ENCODE measurements around the gene ODF2L. TPM values are rescaled to one million over a fixed set of nuclear protein-coding genes. Genes with fewer than 3 reads are reported as not detected.

Gene ODF2L
- total and polyA plus RNA-seq, 9 of the 15 experiments (the other 6 are each of a cell fraction or from before 2014, with no cell fraction given), result 2.2 to 6.0 (median 4.7) TPM

- H2AFZ ChIP-seq (ENCODE audit: low read depth, low read length), result no peak overlapping the region
- BruUV-seq (replicated peaks), result no TSS peak
- H3K4me2 ChIP-seq (ENCODE audit: insufficient read depth, low read length), result no peak overlapping the region
- ChIA-PET CTCF (ENCODE audit: low intra/inter-chr PET ratio) (no interaction called here), POLR2A (interaction anchor here (0.6 kb wide), 1 partner anchor 527 kb away, joined by 3 read pairs; no protein-coding TSS in a partner anchor)
- ATAC-seq (no peak), FAIRE-seq (no peak), DNase-seq (ENCODE audit: extremely low read depth in 1 of 4, low spot score in 3 of 4) (no peak)
- no peak for TF ChIP-seq ZC3H4 (CRISPR knock-in tag; IDR thresholded peaks at IDR 0.05; ENCODE audit: borderline replicate concordance)
- TF ChIP-seq, protein P1, sequence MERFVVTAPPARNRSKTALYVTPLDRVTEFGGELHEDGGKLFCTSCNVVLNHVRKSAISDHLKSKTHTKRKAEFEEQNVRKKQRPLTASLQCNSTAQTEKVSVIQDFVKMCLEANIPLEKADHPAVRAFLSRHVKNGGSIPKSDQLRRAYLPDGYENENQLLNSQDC (CRISPR knock-in tag; IDR thresholded peaks at IDR 0.05), result no peak
- TF ChIP-seq, protein P2, sequence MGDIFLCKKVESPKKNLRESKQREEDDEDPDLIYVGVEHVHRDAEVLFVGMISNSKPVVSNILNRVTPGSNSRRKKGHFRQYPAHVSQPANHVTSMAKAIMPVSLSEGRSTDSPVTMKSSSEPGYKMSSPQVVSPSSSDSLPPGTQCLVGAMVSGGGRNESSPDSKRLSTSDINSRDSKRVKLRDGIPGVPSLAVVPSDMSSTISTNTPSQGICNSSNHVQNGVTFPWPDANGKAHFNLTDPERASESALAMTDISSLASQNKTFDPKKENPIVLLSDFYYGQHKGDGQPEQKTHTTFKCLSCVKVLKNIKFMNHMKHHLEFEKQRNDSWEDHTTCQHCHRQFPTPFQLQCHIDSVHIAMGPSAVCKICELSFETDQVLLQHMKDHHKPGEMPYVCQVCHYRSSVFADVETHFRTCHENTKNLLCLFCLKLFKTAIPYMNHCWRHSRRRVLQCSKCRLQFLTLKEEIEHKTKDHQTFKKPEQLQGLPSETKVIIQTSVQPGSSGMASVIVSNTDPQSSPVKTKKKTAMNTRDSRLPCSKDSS (IDR thresholded peaks at IDR 0.05; ENCODE audit: low read depth, partially characterized antibody), result no peak
- TF ChIP-seq, protein P3, sequence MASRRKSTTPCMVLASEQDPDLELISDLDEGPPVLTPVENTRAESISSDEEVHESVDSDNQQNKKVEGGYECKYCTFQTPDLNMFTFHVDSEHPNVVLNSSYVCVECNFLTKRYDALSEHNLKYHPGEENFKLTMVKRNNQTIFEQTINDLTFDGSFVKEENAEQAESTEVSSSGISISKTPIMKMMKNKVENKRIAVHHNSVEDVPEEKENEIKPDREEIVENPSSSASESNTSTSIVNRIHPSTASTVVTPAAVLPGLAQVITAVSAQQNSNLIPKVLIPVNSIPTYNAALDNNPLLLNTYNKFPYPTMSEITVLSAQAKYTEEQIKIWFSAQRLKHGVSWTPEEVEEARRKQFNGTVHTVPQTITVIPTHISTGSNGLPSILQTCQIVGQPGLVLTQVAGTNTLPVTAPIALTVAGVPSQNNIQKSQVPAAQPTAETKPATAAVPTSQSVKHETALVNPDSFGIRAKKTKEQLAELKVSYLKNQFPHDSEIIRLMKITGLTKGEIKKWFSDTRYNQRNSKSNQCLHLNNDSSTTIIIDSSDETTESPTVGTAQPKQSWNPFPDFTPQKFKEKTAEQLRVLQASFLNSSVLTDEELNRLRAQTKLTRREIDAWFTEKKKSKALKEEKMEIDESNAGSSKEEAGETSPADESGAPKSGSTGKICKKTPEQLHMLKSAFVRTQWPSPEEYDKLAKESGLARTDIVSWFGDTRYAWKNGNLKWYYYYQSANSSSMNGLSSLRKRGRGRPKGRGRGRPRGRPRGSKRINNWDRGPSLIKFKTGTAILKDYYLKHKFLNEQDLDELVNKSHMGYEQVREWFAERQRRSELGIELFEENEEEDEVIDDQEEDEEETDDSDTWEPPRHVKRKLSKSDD (conservative IDR thresholded peaks at IDR 0.05; ENCODE audit: low read length), result no peak
- no peak for TF ChIP-seq TCF7 (IDR thresholded peaks at IDR 0.05; ENCODE audit: borderline replicate concordance)
- TF ChIP-seq SUPT5H (IDR thresholded peaks at IDR 0.05), result no peak
- no peak for TF ChIP-seq MCM3 (IDR thresholded peaks at IDR 0.05)
- TF ChIP-seq SMARCC2 (IDR thresholded peaks at IDR 0.05; ENCODE audit: low read depth), result no peak
- no peak for TF ChIP-seq ZBTB11 (CRISPR knock-in tag; IDR thresholded peaks at IDR 0.05)
- H3K4me3 ChIP-seq, result no peak overlapping the region
- no peak overlapping the region for H3K27ac ChIP-seq (ENCODE audit: extremely low read depth, low read depth, low read length)
- H3K4me1 ChIP-seq (replicated peaks in 1 of 2; ENCODE audit: control insufficient read depth in 2 of 2, insufficient read depth in 2 of 2, low read length in 2 of 2), result no peaks in the 10 kb centered on the region
- no peaks in the 10 kb centered on the region for H3K9me1 ChIP-seq (ENCODE audit: control insufficient read depth, insufficient read depth, low read length)
- H3K27me3 ChIP-seq (ENCODE audit: control insufficient read depth in 2 of 2, insufficient read depth in 2 of 2, low read length in 2 of 2), result no peaks in the 10 kb centered on the region
- no peaks in the 10 kb centered on the region for H4K20me1 ChIP-seq (replicated peaks; ENCODE audit: control insufficient read depth, insufficient read depth, low read length)
- intact Hi-C loops (cut with micrococcal nuclease), result no loop called here
- H3K9ac ChIP-seq (ENCODE audit: insufficient read depth in 1 of 2, low read depth in 2 of 2, low read length in 2 of 2), result no peak overlapping the region
- WGBS (ENCODE audit: insufficient coverage, low coverage, missing lambda C conversion rate), result 0% methylated on average over 3 of the region's 3 CpGs
- in situ Hi-C loops (cut with MboI), result no loop called here
- no peaks in the 10 kb centered on the region for H3K9me3 ChIP-seq (replicated peaks; ENCODE audit: control insufficient read depth, insufficient read depth, low read depth, low read length)
- no peaks in the 10 kb centered on the region for H3K36me3 ChIP-seq (ENCODE audit: control insufficient read depth, insufficient read depth, low read length)
- no peaks in the 10 kb centered on the region for H3K79me2 ChIP-seq (ENCODE audit: control insufficient read depth, insufficient read depth, low read length)
These were observed 73.9 kb downstream of the ODF2L start for GRCh38 chr1:86322241-86322640.
